ENCODE measurements around the gene CAMTA1. TPM values are rescaled to one million over a fixed set of nuclear protein-coding genes. Genes with fewer than 3 reads are reported as not detected.

CAMTA1 gene
- polyA plus RNA-seq, 1 donor from 2014 or later = 162 TPM

GRCh38 chr1:7655354-7655753 lies 870.1 kb downstream of the CAMTA1 start:
- Histone ChIP-seq H3K9me3 (ENCODE audit: low read length) (no peaks in the 10 kb centered on the region), H3K9ac (ENCODE audit: low read length) (no peak overlapping the region), H3F3A (ENCODE audit: insufficient read depth, low read length, poor library complexity, severe bottlenecking) (peaks cover 5% of the 10 kb centered on the region), H3K4me3 (ENCODE audit: low read length) (no peak overlapping the region), H3K27me3 (ENCODE audit: insufficient read depth, low read depth, low read length) (no peaks in the 10 kb centered on the region), H3K27ac (ENCODE audit: low read length) (peak overlapping the region; percentile 97), H3K4me2 (ENCODE audit: low read length) (no peak overlapping the region), H3K36me3 (ENCODE audit: insufficient read depth, low read length) (no peaks in the 10 kb centered on the region), H4K20me1 (ENCODE audit: insufficient read depth) (no peaks in the 10 kb centered on the region), H3K79me2 (replicated peaks; ENCODE audit: insufficient read depth, low read length) (no peaks in the 10 kb centered on the region), H2AFZ (ENCODE audit: low read depth, low read length) (no peak overlapping the region), H3K9me2 (ENCODE audit: insufficient read depth, low read length) (no peaks in the 10 kb centered on the region)
- TF ChIP-seq REST (IDR thresholded peaks at IDR 0.05; ENCODE audit: borderline replicate concordance) (no peak), MXI1 (conservative IDR thresholded peaks at IDR 0.05; ENCODE audit: poor library complexity, severe bottlenecking) (no peak), SMC3 (conservative IDR thresholded peaks at IDR 0.05; ENCODE audit: poor library complexity) (no peak), TAF1 (IDR thresholded peaks at IDR 0.05; ENCODE audit: low read depth) (no peak), RAD21 (conservative IDR thresholded peaks at IDR 0.05) (no peak), EP300 (conservative IDR thresholded peaks at IDR 0.05; ENCODE audit: poor library complexity, severe bottlenecking) (no peak), POLR2AphosphoS5 (IDR thresholded peaks at IDR 0.05) (no peak), EZH2 (IDR thresholded peaks at IDR 0.05; ENCODE audit: borderline replicate concordance, insufficient read depth, low read length, poor library complexity, severe bottlenecking) (no peak)
- TF ChIP-seq, protein P1, sequence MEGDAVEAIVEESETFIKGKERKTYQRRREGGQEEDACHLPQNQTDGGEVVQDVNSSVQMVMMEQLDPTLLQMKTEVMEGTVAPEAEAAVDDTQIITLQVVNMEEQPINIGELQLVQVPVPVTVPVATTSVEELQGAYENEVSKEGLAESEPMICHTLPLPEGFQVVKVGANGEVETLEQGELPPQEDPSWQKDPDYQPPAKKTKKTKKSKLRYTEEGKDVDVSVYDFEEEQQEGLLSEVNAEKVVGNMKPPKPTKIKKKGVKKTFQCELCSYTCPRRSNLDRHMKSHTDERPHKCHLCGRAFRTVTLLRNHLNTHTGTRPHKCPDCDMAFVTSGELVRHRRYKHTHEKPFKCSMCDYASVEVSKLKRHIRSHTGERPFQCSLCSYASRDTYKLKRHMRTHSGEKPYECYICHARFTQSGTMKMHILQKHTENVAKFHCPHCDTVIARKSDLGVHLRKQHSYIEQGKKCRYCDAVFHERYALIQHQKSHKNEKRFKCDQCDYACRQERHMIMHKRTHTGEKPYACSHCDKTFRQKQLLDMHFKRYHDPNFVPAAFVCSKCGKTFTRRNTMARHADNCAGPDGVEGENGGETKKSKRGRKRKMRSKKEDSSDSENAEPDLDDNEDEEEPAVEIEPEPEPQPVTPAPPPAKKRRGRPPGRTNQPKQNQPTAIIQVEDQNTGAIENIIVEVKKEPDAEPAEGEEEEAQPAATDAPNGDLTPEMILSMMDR (IDR thresholded peaks at IDR 0.05; ENCODE audit: poor library complexity, severe bottlenecking) = no peak

DNA sequence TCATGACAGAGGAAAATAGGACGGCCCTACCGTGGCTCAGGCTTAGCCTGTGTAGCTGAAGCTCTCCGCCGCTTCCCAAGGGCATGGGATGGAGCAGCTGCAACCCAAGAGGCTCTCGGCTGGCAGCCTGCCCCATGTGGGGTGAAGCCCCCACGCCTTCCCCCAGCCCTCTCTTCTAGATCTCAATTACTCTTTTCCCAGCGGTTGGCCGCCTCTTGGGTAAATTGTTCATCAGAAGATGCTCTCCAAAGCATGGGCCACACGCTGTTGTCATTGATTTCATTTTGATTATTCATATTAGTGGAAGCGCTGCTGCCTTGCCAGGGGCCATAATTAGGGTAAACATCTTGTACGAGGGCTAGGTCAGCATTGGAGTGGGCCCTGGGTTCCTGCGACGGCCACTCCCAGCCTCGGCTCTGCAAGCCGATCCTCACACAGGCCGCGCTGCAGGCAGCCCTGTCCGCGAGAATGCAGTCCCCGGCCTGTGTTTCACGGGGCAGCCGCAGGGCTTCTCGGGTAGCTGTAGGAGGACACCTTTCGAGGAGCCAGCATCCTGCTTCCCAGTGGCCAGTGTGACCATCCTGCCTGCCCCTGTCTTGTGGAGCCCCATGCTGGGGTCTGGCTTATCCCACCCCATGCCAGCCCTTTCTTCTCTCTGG lies 871.4 kb downstream of the CAMTA1 start:
- peak overlapping the region; percentile 14 for H3K4me2 ChIP-seq (ENCODE audit: low read length)
- peak overlapping the region; percentile 97 for H3K27ac ChIP-seq (ENCODE audit: low read length)
- H3K9me2 ChIP-seq (ENCODE audit: insufficient read depth, low read length) = no peaks in the 10 kb centered on the region
- peaks cover 5% of the 10 kb centered on the region for H3F3A ChIP-seq (ENCODE audit: insufficient read depth, low read length, poor library complexity, severe bottlenecking)
- H3K27me3 ChIP-seq (ENCODE audit: insufficient read depth, low read depth, low read length) = no peaks in the 10 kb centered on the region
- no peak overlapping the region for H2AFZ ChIP-seq (ENCODE audit: low read depth, low read length)
- peak overlapping the region; percentile 46 for H3K4me3 ChIP-seq (ENCODE audit: low read length)
- no peaks in the 10 kb centered on the region for H4K20me1 ChIP-seq (ENCODE audit: insufficient read depth)
- H3K79me2 ChIP-seq (replicated peaks; ENCODE audit: insufficient read depth, low read length) = no peaks in the 10 kb centered on the region
- no peak for TF ChIP-seq EP300 (conservative IDR thresholded peaks at IDR 0.05; ENCODE audit: poor library complexity, severe bottlenecking)
- peak; percentile 5 for TF ChIP-seq TAF1 (IDR thresholded peaks at IDR 0.05; ENCODE audit: low read depth)
- no peaks in the 10 kb centered on the region for H3K36me3 ChIP-seq (ENCODE audit: insufficient read depth, low read length)
- peak overlapping the region; percentile 78 for H3K9ac ChIP-seq (ENCODE audit: low read length)
- no peaks in the 10 kb centered on the region for H3K9me3 ChIP-seq (ENCODE audit: low read length)

Data from neural cell (in vitro differentiated cells).